Testis (tissue), 3 donors: Measurements from ENCODE around the gene CDK8. TPM values are rescaled to one million over a fixed set of nuclear protein-coding genes. Genes with fewer than 3 reads are reported as not detected.

Source experiments
- DNase-seq: peaks from one replicate; pipeline ENCODE4 v3.0.0-alpha.2; 2019
- H3K27ac ChIP-seq, 2 donors: fragments of 200-600 bp; sonication (generic); one replicate each; pipeline ENCODE4 v1.5.1; 2019
- H3K27me3 ChIP-seq: fragments of 200-600 bp; sonication (generic); one replicate; pipeline ENCODE4 v1.5.1; 2019
- H3K36me3 ChIP-seq: fragments of 200-600 bp; sonication (generic); one replicate; pipeline ENCODE4 v1.5.1; 2017; ENCODE audit warnings: low read depth; ENCODE audit errors: missing control alignments
- H3K4me1 ChIP-seq: fragments of 200-600 bp; sonication (generic); one replicate; pipeline ENCODE4 v1.5.1; 2019
- H3K4me3 ChIP-seq, 2 donors: fragments of 200-600 bp; sonication (generic); one replicate each; pipeline ENCODE4 v1.5.1; 2017 to 2019
- H3K9me3 ChIP-seq: fragments of 200-600 bp; sonication (generic); one replicate; pipeline ENCODE4 v1.5.1; 2017
- CTCF ChIP-seq, 3 experiments: fragments of 450-650 bp in 2 of 3; fragments of 200-600 bp in 1 of 3; sonication (generic) in 1 of 3; IDR thresholded peaks; one replicate each; pipeline ENCODE4 v1.5.1; 2016 to 2019; ENCODE audit warnings: antibody characterized with exemption in 3 of 3, mild to moderate bottlenecking in 2 of 3, moderate library complexity in 1 of 3
- POLR2A ChIP-seq: fragments of 450-650 bp; IDR thresholded peaks from one replicate; pipeline ENCODE4 v1.6.1; 2017; ENCODE audit warnings: antibody characterized with exemption, mild to moderate bottlenecking, moderate library complexity
- WGBS, 2 donors: methylation state at CpG; one replicate each; pipeline ENCODE4 v1.1.5; 2018; 5-methylcytosine and 5-hydroxymethylcytosine counted together
- intact Hi-C: fragments of 100-400 bp; cut with DNase I; formaldehyde crosslinking; loops from one replicate; pipeline ENCODE4 v1.15.1; 2023; ENCODE audit warnings: low total_unique reads
- polyA plus RNA-seq: library from polyadenylated mRNA; stranded (reverse); fragments of 350-450 nt; fragmentation: Illumina TruSeq; extraction: RNeasy Lipid Tissue Mini Kit (QIAGEN cat#74804); gene quantifications from one replicate; pipeline ENCODE4 v1.2.3, GENCODE V29; 2014; ENCODE audit warnings: low read depth, low replicate concordance; ENCODE audit not compliant: insufficient read depth
- total RNA-seq, 2 donors: library from RNA; depleted of rRNA; stranded (reverse); fragments of >200 nt; gene quantifications; one replicate each; pipeline ENCODE4 v1.2.3, GENCODE V29; 2016

The CDK8 gene
- total and polyA plus RNA-seq, 3 donors from 2014 or later, result 16.5 to 31.7 (median 27.1) TPM

- WGBS, 2 donors, result 57 to 93% methylated on average over 1 of the region's 1 CpG
- no peak for TF ChIP-seq POLR2A
- no peak for TF ChIP-seq CTCF (IDR thresholded peaks at IDR 0.05)
- Histone ChIP-seq H3K9me3 (no peaks in the 10 kb centered on the region), H3K4me1 (peaks cover 8% of the 10 kb centered on the region), H3K27ac (no peak overlapping the region), H3K4me3 (no peak overlapping the region), H3K36me3 (no peaks in the 10 kb centered on the region), H3K27me3 (no peaks in the 10 kb centered on the region)
- DNase-seq, result no peak
- intact Hi-C loops, result no loop called here
Measured at GRCh38 chr13:26219726-26220125, 34.2 kb upstream of the CDK8 start.

- H3K4me3 ChIP-seq, result peak overlapping the region in 1 of 2 donors; percentile 98
- H3K4me1 ChIP-seq, result peaks cover 8% of the 10 kb centered on the region
- intact Hi-C loops, result no loop called here
- 66 to 81% methylated on average over 2 of the region's 2 CpGs for WGBS, 2 donors
- H3K27me3 ChIP-seq, result no peaks in the 10 kb centered on the region
- no peaks in the 10 kb centered on the region for H3K9me3 ChIP-seq
- H3K36me3 ChIP-seq, result no peaks in the 10 kb centered on the region
- H3K27ac ChIP-seq, result no peak overlapping the region
- DNase-seq, result no peak
- TF ChIP-seq CTCF (IDR thresholded peaks at IDR 0.05) (no peak), POLR2A (no peak)
Measured at GRCh38 chr13:26220575-26220974, 33.4 kb upstream of the CDK8 start.

GRCh38 chr13:26221399-26221720 lies 32.6 kb upstream of the CDK8 start:
- no peak for DNase-seq
- Histone ChIP-seq H3K4me1 (peaks cover 8% of the 10 kb centered on the region), H3K9me3 (no peaks in the 10 kb centered on the region), H3K4me3 (peak overlapping the region; percentile 94 to 98), H3K27ac (peak overlapping the region; percentile 90 to 93), H3K27me3 (no peaks in the 10 kb centered on the region), H3K36me3 (no peaks in the 10 kb centered on the region)
- TF ChIP-seq CTCF (IDR thresholded peaks at IDR 0.05), result no peak
- no peak for TF ChIP-seq POLR2A
- intact Hi-C loops, result no loop called here
- WGBS, 2 donors, result 0% methylated on average over 16 of the region's 16 CpGs

- no peak for TF ChIP-seq CTCF (IDR thresholded peaks at IDR 0.05)
- no peak for TF ChIP-seq POLR2A
- H3K4me1 ChIP-seq, result peaks cover 8% of the 10 kb centered on the region
- WGBS, 2 donors, result 0% methylated on average over 26 to 49 of the region's 67 CpGs
- intact Hi-C loops, result no loop called here
- H3K4me3 ChIP-seq, result peak within 1 kb of the TSS; percentile 94 to 98
- no peaks in the 10 kb centered on the region for H3K36me3 ChIP-seq
- no peaks in the 10 kb centered on the region for H3K9me3 ChIP-seq
- H3K27ac ChIP-seq, result peak within 1 kb of the TSS; percentile 90 to 93
- no peaks in the 10 kb centered on the region for H3K27me3 ChIP-seq
- DNase-seq, result peak; percentile 100
Measured at GRCh38 chr13:26221721-26222519, 32.0 kb upstream of the CDK8 start, which contains the start of gene RNF6. RNF6 (minus strand) TSS chr13:26222314; CDS start chr13:26219649, 2,665 bp downstream.
